GM12874 (cell line): ENCODE data around the gene DDX42.

Experiments
- TF ChIP-seq, protein P1 (sequence below): IDR thresholded peaks from 2 replicates; pipeline ENCODE4 v1.5.1; 2011; ENCODE audit warnings: low read depth, mild to moderate bottlenecking, control low read depth, low read length, moderate library complexity; ENCODE audit not compliant: insufficient read depth

DDX42 gene

DNA sequence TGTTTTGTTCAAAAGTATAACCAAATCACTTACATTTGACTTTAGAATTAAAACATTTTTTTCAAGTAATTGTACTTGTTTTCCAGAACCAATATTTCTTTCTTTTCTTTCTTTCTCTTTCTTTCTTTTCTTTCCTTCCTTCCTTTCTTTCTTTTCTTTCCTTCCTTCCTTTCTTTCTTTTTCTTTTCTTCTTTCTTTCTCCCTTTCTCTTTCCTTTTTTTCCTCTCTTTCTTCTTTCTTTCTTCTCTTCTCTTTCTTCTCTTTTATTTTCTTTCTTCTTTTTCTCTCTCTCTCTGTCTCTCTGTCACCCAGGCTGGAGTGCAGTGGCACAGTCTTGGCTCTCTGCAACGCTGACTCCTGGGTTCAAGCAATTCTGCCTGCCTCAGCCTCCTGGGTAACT lies 26.8 kb downstream of the DDX42 start:
- TF ChIP-seq, protein P1, sequence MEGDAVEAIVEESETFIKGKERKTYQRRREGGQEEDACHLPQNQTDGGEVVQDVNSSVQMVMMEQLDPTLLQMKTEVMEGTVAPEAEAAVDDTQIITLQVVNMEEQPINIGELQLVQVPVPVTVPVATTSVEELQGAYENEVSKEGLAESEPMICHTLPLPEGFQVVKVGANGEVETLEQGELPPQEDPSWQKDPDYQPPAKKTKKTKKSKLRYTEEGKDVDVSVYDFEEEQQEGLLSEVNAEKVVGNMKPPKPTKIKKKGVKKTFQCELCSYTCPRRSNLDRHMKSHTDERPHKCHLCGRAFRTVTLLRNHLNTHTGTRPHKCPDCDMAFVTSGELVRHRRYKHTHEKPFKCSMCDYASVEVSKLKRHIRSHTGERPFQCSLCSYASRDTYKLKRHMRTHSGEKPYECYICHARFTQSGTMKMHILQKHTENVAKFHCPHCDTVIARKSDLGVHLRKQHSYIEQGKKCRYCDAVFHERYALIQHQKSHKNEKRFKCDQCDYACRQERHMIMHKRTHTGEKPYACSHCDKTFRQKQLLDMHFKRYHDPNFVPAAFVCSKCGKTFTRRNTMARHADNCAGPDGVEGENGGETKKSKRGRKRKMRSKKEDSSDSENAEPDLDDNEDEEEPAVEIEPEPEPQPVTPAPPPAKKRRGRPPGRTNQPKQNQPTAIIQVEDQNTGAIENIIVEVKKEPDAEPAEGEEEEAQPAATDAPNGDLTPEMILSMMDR: no peak

DNA sequence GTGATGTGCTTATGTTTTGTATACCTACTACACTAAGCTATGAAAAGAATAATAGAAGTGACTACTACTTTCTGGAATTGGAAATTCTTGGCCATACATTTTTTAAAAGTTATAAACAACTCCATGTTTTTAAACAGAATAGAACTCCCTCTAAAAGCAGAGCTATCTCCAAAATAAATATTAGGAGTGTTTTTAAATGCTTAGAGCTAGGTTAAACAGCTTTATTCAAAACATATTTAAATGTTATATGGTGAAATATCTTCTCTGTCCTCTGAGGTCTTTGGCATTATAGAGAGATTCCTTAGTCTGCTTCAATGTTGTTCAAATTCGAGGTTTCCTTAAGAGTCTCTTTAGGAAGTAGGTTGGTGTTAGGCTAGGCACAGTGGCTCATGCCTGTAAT lies 30.4 kb downstream of the DDX42 start:
- TF ChIP-seq, protein P1: no peak

DNA sequence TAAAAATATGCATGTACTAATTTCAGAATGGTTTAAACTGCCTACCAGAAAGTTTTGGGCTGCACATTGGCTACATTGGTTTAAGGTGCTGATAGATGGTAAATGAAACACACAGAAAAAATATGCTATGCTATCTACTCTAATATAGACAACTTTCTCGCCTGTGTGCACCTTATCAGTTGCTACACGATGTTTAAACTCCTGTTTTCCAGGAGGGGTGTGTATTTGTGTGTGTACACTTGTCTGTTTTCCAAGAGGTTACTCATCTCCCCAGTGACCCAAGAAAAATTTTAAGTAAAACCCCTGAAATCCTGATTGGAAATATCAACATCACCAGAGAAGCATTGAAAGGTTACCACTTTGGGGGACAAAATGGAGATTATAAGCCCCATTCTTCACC lies 31.6 kb downstream of the DDX42 start:
- TF ChIP-seq, protein P1: no peak

DNA sequence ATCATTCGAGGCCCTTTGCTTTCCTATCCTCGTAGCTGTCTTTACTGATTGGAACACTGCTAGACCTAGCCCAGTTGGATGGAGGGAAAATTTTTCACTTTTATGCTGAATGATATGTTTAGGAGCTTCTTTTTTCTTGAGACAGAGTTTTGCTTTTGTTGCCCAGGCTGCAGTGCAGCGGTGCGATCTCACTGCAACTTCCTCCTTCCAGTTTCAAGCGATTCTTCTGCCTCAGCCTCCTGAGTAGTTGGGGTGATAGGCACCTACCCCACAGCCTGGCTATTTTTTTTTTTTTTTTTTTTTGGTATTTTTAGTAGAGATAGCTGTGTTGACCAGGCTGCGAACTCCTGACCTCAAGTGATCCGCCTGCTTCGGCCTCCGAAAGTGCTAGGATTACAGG lies 36.0 kb downstream of the DDX42 start:
- TF ChIP-seq, protein P1: no peak

DNA sequence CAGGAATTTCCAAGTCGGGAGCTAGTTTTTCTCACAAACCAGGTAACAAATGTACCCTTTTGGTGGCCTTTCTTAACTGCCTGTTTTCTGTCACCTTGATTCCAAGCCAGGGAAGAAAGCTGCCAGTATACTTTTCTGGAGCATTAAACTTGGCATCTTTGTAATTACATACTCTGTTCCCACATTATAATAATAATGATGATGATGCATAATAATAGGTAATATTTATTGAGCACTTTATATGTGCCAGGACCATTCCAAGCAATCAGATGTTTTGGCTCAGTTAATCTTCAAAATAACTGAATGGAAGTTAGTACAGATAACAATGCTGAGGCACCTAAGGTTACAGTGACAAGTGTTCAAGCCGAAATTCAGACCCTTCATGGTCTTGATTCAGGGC lies 42.2 kb downstream of the DDX42 start:
- TF ChIP-seq, protein P1: no peak

DNA sequence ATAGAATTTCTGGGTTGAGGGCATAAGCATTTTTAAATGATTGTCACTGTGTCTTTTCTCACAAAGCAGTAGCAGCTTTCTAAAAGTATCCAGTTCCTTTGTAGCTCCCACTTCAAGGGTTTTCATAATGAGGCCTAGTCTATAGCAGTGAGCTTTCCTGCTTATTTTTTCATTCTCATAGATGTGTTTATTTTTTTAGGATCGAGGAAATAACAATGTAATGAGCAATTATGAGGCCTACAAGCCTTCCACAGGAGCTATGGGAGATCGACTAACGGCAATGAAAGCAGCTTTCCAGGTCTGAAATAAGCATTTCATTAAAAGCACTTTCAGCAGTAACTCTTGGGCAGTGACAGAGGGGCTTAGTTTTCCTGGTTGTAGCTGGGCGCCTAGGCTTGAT lies 42.7 kb downstream of the DDX42 start:
- TF ChIP-seq, protein P1: no peak

DNA sequence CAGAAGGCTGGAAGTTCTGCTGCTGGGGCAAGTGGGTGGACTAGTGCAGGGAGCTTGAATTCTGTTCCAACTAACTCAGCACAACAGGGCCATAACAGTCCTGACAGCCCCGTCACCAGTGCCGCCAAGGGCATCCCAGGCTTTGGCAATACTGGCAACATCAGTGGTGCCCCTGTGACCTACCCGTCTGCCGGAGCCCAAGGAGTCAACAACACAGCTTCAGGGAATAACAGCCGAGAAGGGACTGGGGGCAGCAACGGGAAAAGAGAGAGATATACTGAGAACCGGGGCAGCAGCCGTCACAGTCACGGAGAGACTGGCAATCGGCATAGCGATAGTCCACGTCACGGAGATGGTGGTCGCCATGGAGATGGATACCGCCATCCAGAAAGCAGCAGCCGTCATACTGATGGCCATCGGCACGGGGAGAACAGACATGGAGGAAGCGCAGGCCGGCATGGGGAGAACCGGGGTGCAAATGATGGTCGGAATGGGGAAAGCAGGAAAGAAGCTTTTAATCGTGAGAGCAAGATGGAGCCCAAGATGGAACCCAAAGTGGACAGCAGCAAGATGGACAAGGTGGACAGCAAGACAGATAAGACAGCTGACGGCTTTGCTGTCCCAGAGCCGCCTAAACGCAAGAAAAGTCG lies 43.9 kb downstream of the DDX42 start:
- TF ChIP-seq, protein P1: no peak
